ENCODE results near the gene CFAP74.

CFAP74 gene

GRCh38 chr1:1906185-1907097 is 97.1 kb downstream of the CFAP74 start:
- DNase-seq (ENCODE audit: insufficient read length, low spot score) (peak; percentile 88), FAIRE-seq (peak; percentile 93)

DNA sequence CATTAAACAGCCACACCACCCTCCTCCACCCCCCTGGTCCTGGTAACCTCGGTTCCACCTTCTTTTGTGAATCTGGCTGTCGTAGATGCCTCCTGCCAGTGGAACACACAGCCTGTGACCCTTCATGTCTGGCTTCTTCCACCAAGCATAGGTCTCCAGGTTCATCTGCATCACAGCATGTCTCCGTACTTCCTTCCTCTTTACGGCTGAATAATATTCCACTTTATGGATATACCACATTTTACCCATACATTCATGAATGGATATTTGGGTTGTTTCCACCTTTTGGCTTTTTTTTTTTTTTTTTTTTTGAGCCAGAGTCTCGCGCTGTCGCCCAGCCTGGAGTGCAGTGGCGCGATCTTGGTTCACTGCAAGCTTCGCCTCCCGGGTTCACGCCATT is 100.4 kb downstream of the CFAP74 start:
- FAIRE-seq, result no peak
- DNase-seq (ENCODE audit: insufficient read length, low spot score), result no peak

GRCh38 chr1:1901641-1902294 is 101.8 kb downstream of the CFAP74 start:
- DNase-seq (ENCODE audit: insufficient read length, low spot score) (no peak), FAIRE-seq (no peak)

GRCh38 chr1:1900883-1901640 is 102.5 kb downstream of the CFAP74 start:
- FAIRE-seq (no peak), DNase-seq (ENCODE audit: insufficient read length, low spot score) (no peak)

- DNase-seq (ENCODE audit: insufficient read length, low spot score) (no peak), FAIRE-seq (no peak)
These were observed 103.6 kb downstream of the CFAP74 start for GRCh38 chr1:1899967-1900327.

DNA sequence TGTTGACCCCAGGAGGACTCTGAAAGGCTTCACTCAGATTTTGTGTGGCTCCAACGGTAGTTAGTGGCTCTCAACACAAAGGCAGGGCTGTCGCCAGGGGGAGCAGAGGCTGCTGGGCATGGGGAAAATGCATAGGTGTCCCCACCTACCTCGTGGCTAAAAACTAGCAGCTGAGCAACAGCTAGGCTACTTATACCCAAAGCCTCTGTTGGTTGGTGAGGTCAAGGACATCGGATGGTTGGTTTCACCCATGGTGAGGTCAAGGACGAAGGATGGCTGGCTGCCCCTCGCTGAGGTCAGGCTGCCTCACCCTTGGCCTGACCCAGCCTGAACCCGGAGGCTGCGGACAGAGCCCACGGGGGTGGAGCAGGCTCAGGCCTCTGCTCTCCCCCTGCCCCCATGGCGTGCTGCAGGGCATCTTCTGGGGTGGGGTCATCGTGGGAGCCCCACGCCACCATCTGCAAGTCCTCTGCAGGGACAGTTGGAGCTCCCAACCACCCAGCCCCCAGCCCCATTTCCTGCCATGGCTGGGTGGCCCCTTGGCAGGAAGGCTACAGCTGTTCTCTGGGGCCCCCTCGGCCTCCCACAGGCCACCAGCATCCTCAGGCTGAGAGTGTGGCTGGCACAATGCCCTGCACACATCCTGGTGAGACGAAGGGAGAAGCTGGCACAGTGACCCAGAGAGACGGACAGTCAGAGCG is 104.2 kb downstream of the CFAP74 start:
- no peak for FAIRE-seq
- DNase-seq (ENCODE audit: insufficient read length, low spot score), result no peak

GRCh38 chr1:1898246-1898933 is 105.2 kb downstream of the CFAP74 start:
- DNase-seq (ENCODE audit: insufficient read length, low spot score), result no peak
- FAIRE-seq, result peak; percentile 93

DNA sequence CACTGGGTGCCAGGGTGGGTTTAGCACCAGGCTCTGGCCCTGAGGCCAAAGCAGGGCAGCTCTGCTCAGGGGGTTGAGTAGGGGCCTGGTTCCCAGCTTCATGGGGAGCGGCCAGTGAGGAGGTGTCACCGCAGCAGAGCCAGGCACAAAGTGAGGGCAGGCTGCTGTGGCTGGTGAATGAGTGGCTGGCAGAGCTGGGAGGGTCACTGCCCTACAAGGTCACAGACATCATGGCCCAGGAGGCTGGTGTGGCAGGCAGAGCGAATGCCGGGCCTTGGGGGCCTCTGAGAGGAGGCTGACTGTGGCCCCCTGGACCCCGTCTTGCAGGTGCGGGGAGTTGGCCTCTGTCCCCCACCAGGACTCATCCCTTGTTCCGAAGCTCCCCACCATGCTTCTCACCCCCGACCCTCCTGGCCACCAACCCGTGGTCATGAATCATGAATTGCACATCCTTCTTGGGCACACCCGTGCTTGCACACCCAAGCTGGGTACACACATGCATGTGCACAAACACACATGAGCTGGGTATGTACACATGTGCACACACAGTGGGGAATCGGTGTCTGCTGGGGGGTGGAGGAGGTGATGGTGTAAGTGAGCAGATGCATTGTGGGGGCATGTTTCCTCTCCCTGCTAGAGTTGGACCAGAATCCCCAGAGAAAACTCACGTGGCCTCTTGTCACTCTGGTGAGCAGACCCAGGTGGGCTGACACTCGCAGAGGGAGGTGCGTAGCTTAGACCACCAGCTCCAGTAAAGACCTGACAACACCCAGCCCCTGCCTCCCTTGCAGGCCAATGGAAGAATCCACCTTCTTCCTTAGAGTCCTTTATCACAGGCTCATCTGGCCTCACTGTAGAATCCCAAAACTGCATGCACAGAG is 107.9 kb downstream of the CFAP74 start:
- DNase-seq (ENCODE audit: insufficient read length, low spot score) (no peak), FAIRE-seq (no peak)

GRCh38 chr1:1895060-1895418 is 108.5 kb downstream of the CFAP74 start:
- DNase-seq (ENCODE audit: insufficient read length, low spot score) (no peak), FAIRE-seq (no peak)

DNA sequence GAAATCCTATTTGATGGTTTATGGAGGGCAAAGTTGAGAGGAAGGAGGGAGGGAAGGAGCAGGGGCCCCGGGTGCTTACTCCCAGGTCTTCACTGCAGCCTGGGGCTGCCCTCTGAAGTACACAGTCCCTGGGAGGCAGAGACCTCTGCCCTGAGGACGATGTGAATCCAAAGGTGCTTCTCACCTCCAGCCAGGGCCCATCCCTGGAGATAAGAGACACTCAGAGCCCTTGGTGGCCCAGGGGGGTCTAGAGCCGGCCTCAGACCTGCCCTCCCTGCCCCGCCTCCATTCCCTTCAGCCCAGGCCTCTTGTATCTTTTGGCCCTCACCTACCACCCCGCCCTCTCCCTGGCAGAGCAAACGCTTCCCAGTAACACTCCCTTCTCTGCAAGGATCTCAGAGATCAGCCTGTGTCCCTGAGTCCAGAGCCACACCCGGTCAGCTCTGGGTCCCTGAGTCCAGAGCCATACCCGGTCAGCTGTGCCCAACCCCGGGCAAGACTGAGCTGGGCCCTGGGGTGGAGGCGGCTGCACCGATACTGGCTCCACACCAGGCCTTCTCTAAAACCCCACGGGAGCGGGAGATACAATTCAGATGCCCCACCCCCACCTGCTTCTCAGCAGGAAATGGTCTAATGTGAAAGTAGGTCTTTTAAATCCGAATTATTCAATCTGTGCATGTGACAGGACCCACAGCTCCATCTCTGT is 109.1 kb downstream of the CFAP74 start:
- FAIRE-seq, result no peak
- DNase-seq (ENCODE audit: insufficient read length, low spot score), result no peak

- FAIRE-seq (no peak), DNase-seq (ENCODE audit: insufficient read length, low spot score) (no peak)
These were observed 109.6 kb downstream of the CFAP74 start for GRCh38 chr1:1893997-1894353.

DNA sequence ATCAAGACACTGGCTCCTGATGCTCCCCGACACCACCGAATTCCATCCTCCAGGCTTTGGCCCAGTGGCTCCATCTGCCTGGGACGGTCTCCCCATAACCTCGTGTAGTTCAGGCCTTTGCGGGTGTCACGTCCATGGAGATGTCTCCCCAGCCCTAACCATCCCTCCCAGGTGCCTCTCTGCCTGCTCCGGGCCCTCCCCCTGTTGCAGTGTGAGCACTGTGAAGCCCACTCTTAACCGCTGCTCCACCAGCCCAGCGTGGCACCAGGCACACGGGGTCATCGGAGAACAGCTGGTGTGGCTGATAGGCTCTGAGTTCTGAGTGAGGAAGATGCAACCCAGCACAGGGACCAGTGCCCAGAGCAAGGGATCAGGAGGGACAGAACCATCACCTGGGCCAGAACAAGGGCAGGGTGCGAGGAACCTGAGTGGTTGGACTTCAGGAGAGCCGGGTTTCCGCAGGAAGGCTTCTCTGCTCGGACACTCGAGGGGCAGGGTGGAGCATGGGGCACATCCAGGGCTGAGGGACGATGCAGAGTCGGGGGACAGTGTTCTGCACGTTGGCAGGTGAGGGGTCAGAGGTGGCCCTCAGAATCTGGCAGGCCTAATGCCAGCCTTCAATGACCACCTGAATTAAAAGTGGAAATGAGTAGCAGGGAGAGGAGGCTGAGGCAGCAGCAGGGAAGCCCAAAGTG is 110.1 kb downstream of the CFAP74 start:
- FAIRE-seq, result no peak
- DNase-seq (ENCODE audit: insufficient read length, low spot score), result no peak

- FAIRE-seq (no peak), DNase-seq (ENCODE audit: insufficient read length, low spot score) (no peak)
These were observed 110.8 kb downstream of the CFAP74 start for GRCh38 chr1:1892763-1893120.

GRCh38 chr1:1892079-1892762 is 111.4 kb downstream of the CFAP74 start:
- DNase-seq (ENCODE audit: insufficient read length, low spot score), result no peak
- FAIRE-seq, result no peak

GRCh38 chr1:1891349-1892078 is 112.1 kb downstream of the CFAP74 start:
- DNase-seq (ENCODE audit: insufficient read length, low spot score) (peak; percentile 63), FAIRE-seq (peak; percentile 33)

DNA sequence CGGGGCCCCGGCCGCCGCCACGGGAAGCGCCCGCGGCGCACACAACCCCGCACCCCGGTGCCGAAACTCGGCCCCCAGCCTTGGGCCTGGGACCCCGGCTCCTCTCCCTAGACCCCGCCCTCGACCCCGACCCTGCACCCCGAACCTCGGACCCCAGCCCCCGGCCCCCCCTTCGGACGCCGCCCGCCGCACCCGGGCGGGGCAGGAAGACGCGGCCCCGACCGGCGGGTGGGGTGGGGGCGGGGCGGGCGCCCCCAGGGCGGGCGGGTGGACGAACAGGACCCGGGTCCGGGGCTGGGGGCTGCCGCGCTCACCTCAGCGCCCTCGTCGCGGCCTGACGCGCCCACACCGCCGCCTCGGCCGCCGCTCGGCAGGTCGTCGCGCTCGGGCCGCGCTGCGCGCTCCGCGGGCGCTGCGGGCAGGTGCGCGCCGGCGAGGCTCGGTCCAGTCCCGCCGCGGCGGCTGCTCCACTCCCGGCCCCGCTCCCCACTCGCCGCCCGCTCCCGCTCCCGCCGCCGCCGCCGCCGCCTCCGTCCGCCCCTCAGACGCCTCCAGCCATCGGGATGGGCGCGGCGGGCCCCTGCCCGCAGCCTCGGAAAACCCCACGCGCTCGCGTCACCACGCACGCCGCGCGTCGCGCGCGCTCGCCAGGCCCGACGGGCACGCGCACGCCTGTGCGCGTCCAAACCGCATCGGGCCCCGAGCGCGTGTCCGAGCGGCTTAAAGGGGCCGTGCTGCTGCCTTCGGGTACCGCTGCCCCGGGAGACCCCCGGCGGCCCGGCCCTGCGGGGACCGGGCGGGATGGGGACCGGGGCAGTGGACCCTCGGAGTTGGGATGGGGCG is 112.9 kb downstream of the CFAP74 start, which contains the start of gene GNB1:
GNB1 (minus strand) TSS at position 582 of the 843 bp plus-strand sequence. CDS start 65,634 bp downstream, outside the sequence.
- FAIRE-seq, result peak; percentile 99
- DNase-seq (ENCODE audit: insufficient read length, low spot score), result peak; percentile 89
